ENCODE data around the gene COL6A5. TPM values are rescaled to one million over a fixed set of nuclear protein-coding genes. Genes with fewer than 3 reads are reported as not detected.

The COL6A5 gene
- total and polyA plus RNA-seq, 10 of the 15 experiments (the other 5 are each of a cell fraction or from before 2014, with no cell fraction given) = 0.04 to 0.11 TPM; not detected in 8

GRCh38 chr3:130429713-130430023 is 84.2 kb downstream of the COL6A5 start (continued):
- TF ChIP-seq PRDM15 (CRISPR knock-in tag; IDR thresholded peaks at IDR 0.05) (no peak), WRNIP1 (IDR thresholded peaks at IDR 0.05; ENCODE audit: borderline replicate concordance, low read depth, low read length) (no peak), STAT1 (conservative IDR thresholded peaks at IDR 0.05) (no peak), ZBTB40 (IDR thresholded peaks at IDR 0.05; ENCODE audit: borderline replicate concordance) (no peak), TBL1XR1 (IDR thresholded peaks at IDR 0.05; ENCODE audit: low read depth, low read length) (no peak), NFYA (IDR thresholded peaks at IDR 0.05; ENCODE audit: borderline replicate concordance, low read depth, low read length) (no peak)

All from GM12878 (cell line).